ENCODE data around the gene SEPTIN11. TPM values are rescaled to one million over a fixed set of nuclear protein-coding genes. Genes with fewer than 3 reads are reported as not detected.

The SEPTIN11 gene
- total and polyA plus RNA-seq, 2 of the 4 experiments (the other 2 are of a cell fraction) = 267 to 573 TPM

DNA sequence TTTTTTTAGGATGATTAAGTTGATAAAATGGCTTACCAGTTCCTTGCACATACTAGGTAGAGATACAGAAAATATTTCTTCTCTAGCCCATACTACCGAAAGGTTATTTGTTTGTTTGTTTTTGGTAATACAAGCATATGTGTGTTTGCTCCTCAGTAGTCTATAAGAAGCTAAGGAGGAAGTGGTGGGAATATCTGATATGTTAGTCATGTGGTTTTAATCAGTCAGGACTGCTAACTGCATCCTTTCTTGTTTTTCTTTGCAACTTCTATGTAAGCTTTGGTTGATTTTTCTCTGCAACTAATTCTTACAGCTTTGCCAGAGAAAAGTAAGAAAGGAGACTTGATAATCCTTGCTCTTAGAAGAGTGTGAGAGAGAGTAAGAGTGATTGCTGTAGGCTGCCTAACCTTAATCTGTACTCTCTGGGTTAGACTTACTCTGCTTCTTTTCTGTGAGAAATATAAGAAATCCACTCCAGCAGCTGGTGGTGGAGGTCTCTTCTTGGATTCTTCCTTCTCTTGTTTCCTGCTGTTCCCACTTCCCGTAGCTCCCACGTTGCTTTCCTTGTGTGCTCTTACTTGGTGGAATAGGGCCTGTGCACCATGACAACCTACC is 28.3 kb downstream of the SEPTIN11 start:
- WGBS, 2 experiments (ENCODE audit: extremely low coverage in 2 of 2, insufficient read length in 1 of 2) = no CpG with 5 or more reads among the region's 3 CpGs
- dilution Hi-C loops (cut with HindIII; ENCODE audit: low sequenced_read_pairs, unreplicated experiment) = no loop called here
- peak overlapping the region; percentile 12 for H3K9ac ChIP-seq (ENCODE audit: low read depth, low read length)
- TF ChIP-seq, protein P1, sequence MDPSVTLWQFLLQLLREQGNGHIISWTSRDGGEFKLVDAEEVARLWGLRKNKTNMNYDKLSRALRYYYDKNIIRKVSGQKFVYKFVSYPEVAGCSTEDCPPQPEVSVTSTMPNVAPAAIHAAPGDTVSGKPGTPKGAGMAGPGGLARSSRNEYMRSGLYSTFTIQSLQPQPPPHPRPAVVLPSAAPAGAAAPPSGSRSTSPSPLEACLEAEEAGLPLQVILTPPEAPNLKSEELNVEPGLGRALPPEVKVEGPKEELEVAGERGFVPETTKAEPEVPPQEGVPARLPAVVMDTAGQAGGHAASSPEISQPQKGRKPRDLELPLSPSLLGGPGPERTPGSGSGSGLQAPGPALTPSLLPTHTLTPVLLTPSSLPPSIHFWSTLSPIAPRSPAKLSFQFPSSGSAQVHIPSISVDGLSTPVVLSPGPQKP (IDR thresholded peaks at IDR 0.05; ENCODE audit: borderline replicate concordance, low read depth, low read length) = no peak
- TF ChIP-seq MXI1 (IDR thresholded peaks at IDR 0.05; ENCODE audit: borderline replicate concordance, low read depth, low read length) = no peak
- no peak for TF ChIP-seq RAD21 (IDR thresholded peaks at IDR 0.05; ENCODE audit: low read length)
- no peak for TF ChIP-seq MAZ (IDR thresholded peaks at IDR 0.05; ENCODE audit: borderline replicate concordance, low read depth, low read length)
- no peak for TF ChIP-seq CEBPB (IDR thresholded peaks at IDR 0.05; ENCODE audit: low read depth, low read length)
- TF ChIP-seq, protein P2, sequence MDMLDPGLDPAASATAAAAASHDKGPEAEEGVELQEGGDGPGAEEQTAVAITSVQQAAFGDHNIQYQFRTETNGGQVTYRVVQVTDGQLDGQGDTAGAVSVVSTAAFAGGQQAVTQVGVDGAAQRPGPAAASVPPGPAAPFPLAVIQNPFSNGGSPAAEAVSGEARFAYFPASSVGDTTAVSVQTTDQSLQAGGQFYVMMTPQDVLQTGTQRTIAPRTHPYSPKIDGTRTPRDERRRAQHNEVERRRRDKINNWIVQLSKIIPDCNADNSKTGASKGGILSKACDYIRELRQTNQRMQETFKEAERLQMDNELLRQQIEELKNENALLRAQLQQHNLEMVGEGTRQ (IDR thresholded peaks at IDR 0.05; ENCODE audit: low read depth, low read length) = no peak
- TF ChIP-seq BHLHE40 (IDR thresholded peaks at IDR 0.05; ENCODE audit: low read depth, low read length) = no peak
- TF ChIP-seq FOS (IDR thresholded peaks at IDR 0.05; ENCODE audit: low read depth, low read length) = no peak
- TF ChIP-seq RFX5 (IDR thresholded peaks at IDR 0.05; ENCODE audit: low read depth, low read length) = no peak
- TF ChIP-seq, protein P3, sequence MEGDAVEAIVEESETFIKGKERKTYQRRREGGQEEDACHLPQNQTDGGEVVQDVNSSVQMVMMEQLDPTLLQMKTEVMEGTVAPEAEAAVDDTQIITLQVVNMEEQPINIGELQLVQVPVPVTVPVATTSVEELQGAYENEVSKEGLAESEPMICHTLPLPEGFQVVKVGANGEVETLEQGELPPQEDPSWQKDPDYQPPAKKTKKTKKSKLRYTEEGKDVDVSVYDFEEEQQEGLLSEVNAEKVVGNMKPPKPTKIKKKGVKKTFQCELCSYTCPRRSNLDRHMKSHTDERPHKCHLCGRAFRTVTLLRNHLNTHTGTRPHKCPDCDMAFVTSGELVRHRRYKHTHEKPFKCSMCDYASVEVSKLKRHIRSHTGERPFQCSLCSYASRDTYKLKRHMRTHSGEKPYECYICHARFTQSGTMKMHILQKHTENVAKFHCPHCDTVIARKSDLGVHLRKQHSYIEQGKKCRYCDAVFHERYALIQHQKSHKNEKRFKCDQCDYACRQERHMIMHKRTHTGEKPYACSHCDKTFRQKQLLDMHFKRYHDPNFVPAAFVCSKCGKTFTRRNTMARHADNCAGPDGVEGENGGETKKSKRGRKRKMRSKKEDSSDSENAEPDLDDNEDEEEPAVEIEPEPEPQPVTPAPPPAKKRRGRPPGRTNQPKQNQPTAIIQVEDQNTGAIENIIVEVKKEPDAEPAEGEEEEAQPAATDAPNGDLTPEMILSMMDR (conservative IDR thresholded peaks at IDR 0.05; ENCODE audit: low read depth, low read length) = no peak
- no peak for TF ChIP-seq RCOR1 (IDR thresholded peaks at IDR 0.05; ENCODE audit: insufficient replicate concordance, low read length)
- no peak for TF ChIP-seq SMC3 (IDR thresholded peaks at IDR 0.05; ENCODE audit: low read depth, low read length)
- no peak for TF ChIP-seq CHD1 (IDR thresholded peaks at IDR 0.05; ENCODE audit: low read depth, low read length)
- TF ChIP-seq NFE2L2 (IDR thresholded peaks at IDR 0.05; ENCODE audit: low read depth, low read length) = no peak
- TF ChIP-seq POLR2A (IDR thresholded peaks at IDR 0.05; ENCODE audit: low read depth, low read length) = no peak

More for the DNA sequence above, 28.3 kb downstream of the SEPTIN11 start:
- peak overlapping the region; percentile 82 for H2AK5ac ChIP-seq (ENCODE audit: low read depth, low read length)
- H2BK20ac ChIP-seq (ENCODE audit: low read depth, low read length) = peak overlapping the region; percentile 66; the same call in 1 of the 2 replicates
- ChIA-PET CTCF (interaction anchor here (0.6 to 1.0 kb wide), 2 partner anchors 9 to 66 kb away, joined by 3 read pairs; no protein-coding TSS in a partner anchor), POLR2A (ENCODE audit: unreplicated experiment) (interaction anchor here (0.6 kb wide), 3 partner anchors 29 to 439 kb away, joined by 3 to 11 read pairs (median 4); no protein-coding TSS in a partner anchor)
- peak overlapping the region; percentile 25 for H3K4me2 ChIP-seq (ENCODE audit: low read depth, low read length)
- H2BK15ac ChIP-seq (ENCODE audit: low read depth, low read length) = peak overlapping the region; percentile 69; the same call in 2 of the 3 replicates
- peak overlapping the region; percentile 84 for H3K27ac ChIP-seq (ENCODE audit: insufficient read depth, low read length)
- H3K36me3 ChIP-seq (ENCODE audit: control insufficient read depth, insufficient read depth, low read length) = peaks cover 13% of the 10 kb centered on the region
- H2BK5ac ChIP-seq (ENCODE audit: low read depth, low read length, poor library complexity, severe bottlenecking) = peak overlapping the region; percentile 49
- intact Hi-C loops (cut with micrococcal nuclease) = no loop called here
- H3K14ac ChIP-seq (replicated peaks; ENCODE audit: low read depth, low read length) = peak overlapping the region; percentile 83
- H4K91ac ChIP-seq (ENCODE audit: insufficient read depth, low read depth, low read length) = peak overlapping the region; percentile 41; the same call in 1 of the 2 replicates
- no peaks in the 10 kb centered on the region for H3K9me3 ChIP-seq (ENCODE audit: control insufficient read depth, insufficient read depth, low read length)
- peak overlapping the region; percentile 7 for H2BK120ac ChIP-seq (ENCODE audit: low read depth, low read length)
- peaks cover 28% of the 10 kb centered on the region for H3K4me1 ChIP-seq (ENCODE audit: control insufficient read depth, insufficient read depth, low read length)
- peak overlapping the region; percentile 55; the same call in 1 of the 2 replicates for H3K23ac ChIP-seq (ENCODE audit: low read depth, low read length)
- no peak overlapping the region for H2AFZ ChIP-seq (replicated peaks; ENCODE audit: low read length, poor library complexity)
- no peak overlapping the region; the same call in 1 of the 2 replicates for H3K56ac ChIP-seq (ENCODE audit: extremely low read depth, insufficient read depth, low read length)
- H3K4ac ChIP-seq (ENCODE audit: low read depth, low read length) = peak overlapping the region; percentile 64
- peak overlapping the region; percentile 10 to 56; a peak in 3 of 4 replicates for H4K8ac ChIP-seq (ENCODE audit: low read depth in 2 of 2, low read length in 2 of 2)
- H3K79me1 ChIP-seq (ENCODE audit: low read depth in 1 of 2, low read length in 2 of 2) = peaks cover 26 to 75% of the 10 kb centered on the region in 2 experiments
- DNase-seq = peak; percentile 87
- H3K9me1 ChIP-seq (ENCODE audit: insufficient read depth, low read length) = peaks cover 27% of the 10 kb centered on the region
- BruUV-seq (replicated peaks) = no TSS peak
- H2AK9ac ChIP-seq (replicated peaks; ENCODE audit: low read depth, low read length, poor library complexity) = no peak overlapping the region
- H3K4me3 ChIP-seq (ENCODE audit: insufficient read depth, low read depth, low read length) = no peak overlapping the region
- H3K18ac ChIP-seq (ENCODE audit: low read depth, low read length) = peak overlapping the region; percentile 62
- H3K27me3 ChIP-seq (ENCODE audit: control insufficient read depth, insufficient read depth, low read length) = no peaks in the 10 kb centered on the region
- peak; percentile 74 for ATAC-seq (ENCODE audit: low read depth)
- H4K5ac ChIP-seq (ENCODE audit: low read depth, low read length) = peak overlapping the region; percentile 66
- in situ Hi-C loops (cut with MboI; ENCODE audit: low sequenced_read_pairs) = no loop called here
- H4K20me1 ChIP-seq (ENCODE audit: insufficient read depth, low read length) = peaks cover 90% of the 10 kb centered on the region

Measured in IMR-90 (cell line).